Measurements from ENCODE around the gene PRKAR2A.

DNA sequence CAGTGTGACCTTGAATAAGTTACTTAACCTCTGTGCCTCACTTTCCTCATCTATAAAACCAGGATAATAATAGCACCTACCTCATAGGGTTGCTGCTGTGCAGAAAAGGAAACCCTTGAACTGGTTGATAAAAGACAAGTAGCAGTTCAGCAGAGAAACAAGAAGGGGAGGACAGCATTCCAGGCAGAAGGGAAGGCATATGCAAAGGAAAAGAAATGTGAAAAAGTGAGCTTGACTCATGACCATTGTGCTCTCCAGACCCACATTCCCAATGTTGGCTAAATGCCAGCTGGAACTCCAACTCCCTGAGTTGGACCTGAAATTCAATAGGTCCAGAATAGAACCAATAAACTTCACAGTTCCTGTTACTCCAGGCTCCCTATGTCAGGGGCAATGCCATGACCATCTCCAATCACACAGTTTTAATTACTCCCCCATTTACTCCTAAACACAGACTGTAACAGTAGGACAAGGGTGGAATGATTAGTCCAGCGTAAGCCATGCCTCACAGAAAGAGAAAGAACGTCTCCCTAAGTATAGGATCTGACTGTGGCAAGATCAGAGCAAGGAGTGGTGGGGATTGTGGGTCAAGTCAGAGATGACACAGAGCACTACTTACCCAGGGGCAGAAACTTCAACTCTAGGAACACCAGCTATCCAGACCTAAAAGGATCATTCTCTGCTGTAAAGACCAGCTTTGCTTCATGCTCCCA lies 26.9 kb downstream of the PRKAR2A start:
- TF ChIP-seq CTCF (IDR thresholded peaks at IDR 0.05; ENCODE audit: insufficient read depth, low read length) (no peak), POLR2AphosphoS5 (IDR thresholded peaks at IDR 0.05; ENCODE audit: low read depth) (no peak)
